ENCODE measurements around the gene DNAJC4.
A peak's percentile ranks its signal among the peaks of the same experiment; 100 is the strongest.

DNAJC4 gene

DNA sequence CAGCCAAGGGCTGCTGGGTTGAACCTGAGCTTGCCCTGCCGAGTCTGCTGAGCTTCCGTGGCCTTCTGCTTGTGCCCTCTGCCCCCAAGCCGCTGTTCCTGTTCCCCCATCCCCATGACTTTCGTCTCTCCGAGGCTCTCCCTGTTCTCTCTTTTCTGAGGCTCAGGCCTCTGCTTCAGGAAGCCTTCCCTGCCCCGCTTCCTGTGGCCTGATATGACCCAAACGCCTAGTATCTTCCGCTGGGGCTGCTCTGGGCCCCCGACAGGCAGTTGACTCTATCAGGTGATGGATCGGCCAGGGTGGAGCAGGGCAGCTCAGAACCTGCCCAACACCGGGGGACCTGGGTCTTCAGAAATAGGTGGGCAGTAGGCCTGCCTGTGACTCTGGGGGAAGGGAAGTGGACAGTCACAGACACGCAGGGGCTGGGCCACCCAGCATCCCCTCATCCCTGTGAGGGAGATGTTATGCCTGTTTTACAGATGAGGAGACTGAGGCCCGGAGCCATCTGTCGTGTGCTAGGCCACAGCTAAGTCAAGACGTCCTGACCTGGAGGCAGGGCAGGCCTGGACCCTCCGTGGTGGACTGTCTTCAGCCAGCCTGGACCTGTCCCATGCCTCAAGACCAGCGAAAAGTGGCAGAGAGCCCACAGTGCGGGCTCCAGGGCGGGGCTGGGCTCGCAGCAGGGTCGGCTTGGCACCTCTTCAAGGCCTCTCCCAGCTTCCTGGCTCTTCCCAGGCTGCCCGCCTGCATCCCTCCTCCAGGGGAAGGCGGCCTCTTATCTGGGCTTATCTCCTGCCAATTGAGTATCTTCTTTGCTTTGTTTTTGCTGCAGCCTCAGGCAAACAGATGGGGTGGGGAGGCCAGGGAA is 37.9 kb downstream of the DNAJC4 start:
- H3K14ac ChIP-seq (ENCODE audit: low read length) = no peak overlapping the region
- no CpG with 5 or more reads among the region's 23 CpGs for WGBS, 2 donors (ENCODE audit: extremely low coverage in 2 of 2, insufficient read length in 2 of 2, insufficient replicate concordance in 1 of 2)
- DNase-seq (ENCODE audit: low spot score) = no peak
- peak overlapping the region; percentile 48 for H2BK5ac ChIP-seq (ENCODE audit: low read length)
- peak overlapping the region; percentile 53 for H2AK5ac ChIP-seq (ENCODE audit: low read depth, low read length)
- H3K4me3 ChIP-seq (ENCODE audit: low read length in 2 of 2) = peak overlapping the region; percentile 63 to 86
- H2BK15ac ChIP-seq (ENCODE audit: low read length) = no peak overlapping the region
- no peaks in the 10 kb centered on the region for H3K9me3 ChIP-seq (replicated peaks in 1 of 2; ENCODE audit: control insufficient read depth in 2 of 2, insufficient read depth in 1 of 2, low read depth in 1 of 2, low read length in 2 of 2)
- H3K27me3 ChIP-seq (ENCODE audit: control insufficient read depth in 3 of 3, insufficient read depth in 3 of 3, low read depth in 1 of 3, low read length in 3 of 3) = no peaks in the 10 kb centered on the region
- H4K8ac ChIP-seq (ENCODE audit: low read depth, low read length) = no peak overlapping the region
- H3K4me2 ChIP-seq (ENCODE audit: insufficient read depth, low read length, poor library complexity, severe bottlenecking) = peak overlapping the region; percentile 98
- H3K27ac ChIP-seq (replicated peaks; ENCODE audit: low read length) = peak overlapping the region; percentile 96
- peaks cover 3% of the 10 kb centered on the region for H3K79me1 ChIP-seq (ENCODE audit: low read depth, low read length)
- H3K4me1 ChIP-seq (ENCODE audit: control insufficient read depth in 2 of 2, insufficient read depth in 1 of 2, low read depth in 1 of 2, low read length in 2 of 2) = peaks cover 13 to 19% of the 10 kb centered on the region in 2 donors
- no peak overlapping the region for H2AFZ ChIP-seq (ENCODE audit: low read length)
- no peak overlapping the region for H2BK120ac ChIP-seq (ENCODE audit: low read depth, low read length)
- H3K9ac ChIP-seq (ENCODE audit: low read depth, low read length, poor library complexity) = peak overlapping the region; percentile 72
- peaks cover 17 to 38% of the 10 kb centered on the region in 2 donors for H3K36me3 ChIP-seq (replicated peaks in 1 of 2; ENCODE audit: control insufficient read depth in 2 of 2, insufficient read depth in 2 of 2, low read length in 2 of 2)
- H2BK12ac ChIP-seq (ENCODE audit: low read length) = peak overlapping the region; percentile 22
- peak overlapping the region; percentile 100 for H3K23ac ChIP-seq (ENCODE audit: low read depth, low read length, poor library complexity)
- peak overlapping the region; percentile 3 for H3K18ac ChIP-seq (ENCODE audit: low read length)
- H4K91ac ChIP-seq (ENCODE audit: low read depth, low read length, poor library complexity) = no peak overlapping the region
- H3K4ac ChIP-seq (ENCODE audit: low read length) = no peak overlapping the region

DNA sequence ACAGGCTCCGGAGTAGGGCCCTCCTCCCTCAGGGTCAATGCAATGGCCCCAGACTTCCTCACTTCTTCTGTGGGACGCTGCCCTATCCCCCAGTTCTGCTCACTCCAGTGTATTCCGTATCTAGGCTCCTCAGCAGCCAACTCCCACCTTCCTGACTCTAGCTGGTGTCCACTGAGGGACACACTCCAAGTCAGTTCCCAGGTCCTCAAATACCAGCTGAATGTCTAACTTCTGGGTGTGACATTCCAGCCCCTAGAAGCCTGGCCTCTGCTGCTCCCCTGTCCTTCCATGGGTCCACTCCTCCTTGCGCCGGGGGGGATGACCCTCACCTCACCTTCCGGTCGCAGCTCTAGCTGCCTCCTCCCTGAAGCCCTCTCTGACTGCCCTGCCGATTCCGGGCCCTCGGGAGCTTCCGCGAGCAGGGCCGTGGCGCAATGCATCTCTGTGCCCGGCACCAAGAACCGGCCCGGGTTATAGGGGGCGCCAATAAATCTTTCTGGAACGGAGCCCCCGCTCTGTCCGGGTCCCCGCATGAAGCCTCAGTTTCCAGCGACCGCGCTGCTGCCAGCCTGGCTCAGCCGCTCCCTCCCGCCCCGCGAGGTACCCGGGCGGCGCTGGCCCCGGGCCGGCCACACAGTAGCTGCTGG is 38.7 kb downstream of the DNAJC4 start:
- H3K4me1 ChIP-seq (ENCODE audit: control insufficient read depth in 2 of 2, insufficient read depth in 1 of 2, low read depth in 1 of 2, low read length in 2 of 2) = peaks cover 9 to 19% of the 10 kb centered on the region in 2 donors
- peak overlapping the region; percentile 94 for H2AFZ ChIP-seq (ENCODE audit: low read length)
- H2AK5ac ChIP-seq (ENCODE audit: low read depth, low read length) = peak overlapping the region; percentile 96
- peaks cover 15 to 32% of the 10 kb centered on the region in 2 donors for H3K36me3 ChIP-seq (replicated peaks in 1 of 2; ENCODE audit: control insufficient read depth in 2 of 2, insufficient read depth in 2 of 2, low read length in 2 of 2)
- WGBS, 2 donors (ENCODE audit: extremely low coverage in 2 of 2, insufficient read length in 2 of 2, insufficient replicate concordance in 1 of 2) = no CpG with 5 or more reads among the region's 34 CpGs
- H2BK15ac ChIP-seq (ENCODE audit: low read length) = peak overlapping the region; percentile 92
- H3K18ac ChIP-seq (ENCODE audit: low read length) = peak overlapping the region; percentile 96
- peak overlapping the region; percentile 82 for H2BK5ac ChIP-seq (ENCODE audit: low read length)
- peak overlapping the region; percentile 100 for H3K23ac ChIP-seq (ENCODE audit: low read depth, low read length, poor library complexity)
- DNase-seq (ENCODE audit: low spot score) = no peak
- peak overlapping the region; percentile 96 for H3K27ac ChIP-seq (replicated peaks; ENCODE audit: low read length)
- peak overlapping the region; percentile 17 for H2BK120ac ChIP-seq (ENCODE audit: low read depth, low read length)
- H3K79me1 ChIP-seq (ENCODE audit: low read depth, low read length) = peaks cover 4% of the 10 kb centered on the region
- peak overlapping the region; percentile 96 for H3K9ac ChIP-seq (ENCODE audit: low read depth, low read length, poor library complexity)
- H3K27me3 ChIP-seq (ENCODE audit: control insufficient read depth in 3 of 3, insufficient read depth in 3 of 3, low read depth in 1 of 3, low read length in 3 of 3) = no peaks in the 10 kb centered on the region
- H2BK12ac ChIP-seq (ENCODE audit: low read length) = no peak overlapping the region
- H3K14ac ChIP-seq (ENCODE audit: low read length) = peak overlapping the region; percentile 94
- H4K8ac ChIP-seq (ENCODE audit: low read depth, low read length) = no peak overlapping the region
- no peaks in the 10 kb centered on the region for H3K9me3 ChIP-seq (replicated peaks in 1 of 2; ENCODE audit: control insufficient read depth in 2 of 2, insufficient read depth in 1 of 2, low read depth in 1 of 2, low read length in 2 of 2)
- H3K4me2 ChIP-seq (ENCODE audit: insufficient read depth, low read length, poor library complexity, severe bottlenecking) = peak overlapping the region; percentile 98
- H3K4ac ChIP-seq (ENCODE audit: low read length) = peak overlapping the region; percentile 84
- peak overlapping the region; percentile 63 to 86 for H3K4me3 ChIP-seq (ENCODE audit: low read length in 2 of 2)
- H4K91ac ChIP-seq (ENCODE audit: low read depth, low read length, poor library complexity) = no peak overlapping the region

DNA sequence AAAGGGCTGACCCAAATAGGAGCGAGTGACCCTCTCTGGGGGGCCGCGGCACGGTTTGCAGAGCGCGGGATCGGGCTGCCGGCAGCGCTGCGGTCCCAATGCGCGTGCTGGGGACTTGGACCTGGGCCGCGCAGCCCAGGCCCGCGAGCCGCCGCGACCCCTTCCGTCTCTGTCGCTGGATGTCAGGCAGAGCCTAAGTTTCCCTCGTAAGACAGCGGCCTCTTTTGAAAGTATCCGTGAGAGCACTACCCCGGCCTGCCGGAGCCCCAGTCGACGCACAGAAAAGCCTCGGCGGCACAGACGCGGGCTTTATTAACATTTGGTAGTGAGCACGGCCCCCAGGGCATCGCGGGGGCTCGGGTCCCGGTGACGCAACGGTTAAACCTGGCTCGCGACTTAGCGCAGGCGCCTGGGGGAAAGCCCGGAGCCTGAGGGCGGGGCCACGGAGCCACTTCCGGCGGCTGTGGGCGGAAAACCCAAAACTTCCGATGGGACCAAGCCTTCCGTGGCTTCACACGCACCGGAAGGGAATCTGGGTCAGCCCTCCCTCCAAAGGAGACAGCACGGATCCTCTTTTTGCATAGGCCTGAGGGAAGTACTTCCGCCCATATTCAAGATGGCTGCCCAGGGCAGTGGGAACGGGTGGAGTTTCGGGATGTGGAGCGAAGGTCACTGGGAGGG is 39.3 kb downstream of the DNAJC4 start:
- Histone ChIP-seq H2BK12ac (ENCODE audit: low read length) (no peak overlapping the region), H2BK15ac (ENCODE audit: low read length) (peak overlapping the region; percentile 92), H2BK5ac (ENCODE audit: low read length) (peak overlapping the region; percentile 82), H3K9me3 (replicated peaks in 1 of 2; ENCODE audit: control insufficient read depth in 2 of 2, insufficient read depth in 1 of 2, low read depth in 1 of 2, low read length in 2 of 2) (no peaks in the 10 kb centered on the region), H4K91ac (ENCODE audit: low read depth, low read length, poor library complexity) (no peak overlapping the region), H2BK120ac (ENCODE audit: low read depth, low read length) (peak overlapping the region; percentile 17), H2AK5ac (ENCODE audit: low read depth, low read length) (peak overlapping the region; percentile 96), H3K4ac (ENCODE audit: low read length) (peak overlapping the region; percentile 84), H3K9ac (ENCODE audit: low read depth, low read length, poor library complexity) (peak overlapping the region; percentile 96), H3K4me1 (ENCODE audit: control insufficient read depth in 2 of 2, insufficient read depth in 1 of 2, low read depth in 1 of 2, low read length in 2 of 2) (peaks cover 9 to 19% of the 10 kb centered on the region in 2 donors), H3K18ac (ENCODE audit: low read length) (peak overlapping the region; percentile 96), H3K4me2 (ENCODE audit: insufficient read depth, low read length, poor library complexity, severe bottlenecking) (peak overlapping the region; percentile 98), H3K14ac (ENCODE audit: low read length) (peak overlapping the region; percentile 94), H4K8ac (ENCODE audit: low read depth, low read length) (no peak overlapping the region), H3K36me3 (replicated peaks in 1 of 2; ENCODE audit: control insufficient read depth in 2 of 2, insufficient read depth in 2 of 2, low read length in 2 of 2) (peaks cover 14 to 26% of the 10 kb centered on the region in 2 donors), H2AFZ (ENCODE audit: low read length) (peak overlapping the region; percentile 94), H3K27me3 (ENCODE audit: control insufficient read depth in 3 of 3, insufficient read depth in 3 of 3, low read depth in 1 of 3, low read length in 3 of 3) (no peaks in the 10 kb centered on the region), H3K79me1 (ENCODE audit: low read depth, low read length) (peaks cover 5% of the 10 kb centered on the region), H3K27ac (replicated peaks; ENCODE audit: low read length) (peak overlapping the region; percentile 96), H3K23ac (ENCODE audit: low read depth, low read length, poor library complexity) (peak overlapping the region; percentile 100), H3K4me3 (ENCODE audit: low read length in 2 of 2) (peak overlapping the region; percentile 84 to 88)
- no CpG with 5 or more reads among the region's 58 CpGs for WGBS, 2 donors (ENCODE audit: extremely low coverage in 2 of 2, insufficient read length in 2 of 2, insufficient replicate concordance in 1 of 2)
- DNase-seq (ENCODE audit: low spot score) = peak; percentile 99
